HG03025 (cell line): ENCODE measurements around the gene PLGRKT.
"Not testable (repeated sequence)": the region's sequence is repeated elsewhere in the genome, so short reads cannot be mapped to it uniquely, and the experiment has no call there.

Experiments used
- ATAC-seq: cut with Tn5 transposase; IDR thresholded peaks from one replicate; pipeline ENCODE4 v1.9.1; 2021; ENCODE audit warnings: mild to moderate bottlenecking, moderate library complexity; ENCODE audit not compliant: unreplicated experiment, low FRiP score

Gene PLGRKT

GRCh38 chr9:5433841-5434810 lies 3.6 kb downstream of the PLGRKT start:
- not testable (repeated sequence) for ATAC-seq

DNA sequence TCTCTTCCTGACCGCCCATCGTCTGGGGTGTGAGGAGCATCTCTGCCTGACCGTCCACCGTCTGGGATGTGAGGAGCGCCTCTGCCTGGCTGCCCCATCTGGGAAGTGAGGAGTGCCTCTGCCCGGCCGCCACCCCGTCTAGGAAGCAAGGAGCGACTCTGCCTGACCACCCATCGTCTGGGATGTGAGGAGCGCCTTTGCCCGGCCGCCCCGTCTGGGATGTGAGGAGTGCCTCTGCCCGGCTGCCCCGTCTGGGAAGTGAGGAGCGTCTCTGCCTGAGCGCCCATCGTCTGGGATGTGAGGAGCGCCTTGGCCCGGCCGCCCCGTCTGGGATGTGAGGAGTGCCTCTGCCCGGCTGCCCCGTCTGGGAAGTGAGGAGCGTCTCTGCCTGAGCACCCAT lies 4.4 kb downstream of the PLGRKT start:
- not testable (repeated sequence) for ATAC-seq

GRCh38 chr9:5432890-5433289 lies 4.8 kb downstream of the PLGRKT start:
- ATAC-seq, result not testable (repeated sequence)

DNA sequence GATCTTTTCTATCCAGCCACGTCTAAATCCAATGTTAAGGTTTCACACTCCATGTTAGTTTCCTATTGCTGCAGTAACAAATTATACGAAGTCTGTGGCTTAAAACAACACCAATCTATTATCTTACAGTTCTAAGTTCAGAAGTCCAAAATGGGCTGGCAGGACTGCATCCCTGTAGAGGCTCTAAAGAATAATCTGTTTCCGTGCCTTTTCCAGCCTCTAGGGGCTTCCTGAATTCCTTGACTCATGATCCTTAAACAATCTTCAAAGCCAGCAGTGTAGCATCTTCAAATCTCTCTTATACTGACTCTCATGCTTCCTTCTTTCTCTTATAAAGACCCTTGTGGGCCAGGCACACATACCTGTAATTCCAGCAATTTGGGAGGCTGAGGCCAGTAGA lies 6.8 kb downstream of the PLGRKT start:
- no peak for ATAC-seq

- no peak for ATAC-seq
Measured at GRCh38 chr9:5429873-5430564, 7.7 kb downstream of the PLGRKT start.

DNA sequence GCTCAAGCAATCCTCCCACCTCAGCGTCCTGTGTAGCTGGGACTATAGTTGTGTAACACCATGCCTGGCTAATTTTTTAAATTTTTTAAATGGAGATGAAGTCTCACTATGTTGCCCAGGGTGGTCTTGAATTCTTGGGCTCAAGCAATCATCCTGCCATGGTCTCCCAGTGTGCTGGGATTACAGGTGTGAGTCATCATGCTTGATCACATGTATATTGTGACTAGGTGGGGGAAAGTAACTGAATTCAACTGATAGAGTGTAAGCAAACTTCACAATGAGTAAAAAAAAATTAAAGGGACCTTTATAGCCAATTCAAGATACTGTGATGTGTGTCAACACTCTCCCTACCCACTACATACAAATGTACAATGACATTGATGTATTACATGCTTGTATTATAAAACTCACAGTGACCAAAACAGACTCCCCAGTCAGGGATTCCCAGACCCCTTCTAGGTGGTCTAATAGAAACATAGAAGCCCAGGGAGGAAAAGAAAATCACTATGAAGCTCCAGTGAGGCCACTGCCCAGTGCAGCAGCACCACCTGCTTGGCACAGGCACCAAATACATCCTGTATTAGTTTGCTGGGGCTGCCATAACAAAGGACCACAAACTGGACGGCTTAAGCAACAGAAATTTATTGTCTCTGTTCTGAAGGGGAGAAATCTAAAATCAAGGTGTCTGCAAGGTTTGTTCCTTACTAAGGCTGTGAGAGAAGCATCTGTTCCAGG lies 8.8 kb downstream of the PLGRKT start:
- ATAC-seq, result no peak

- no peak for ATAC-seq
Measured at GRCh38 chr9:5428172-5428571, 9.6 kb downstream of the PLGRKT start.

DNA sequence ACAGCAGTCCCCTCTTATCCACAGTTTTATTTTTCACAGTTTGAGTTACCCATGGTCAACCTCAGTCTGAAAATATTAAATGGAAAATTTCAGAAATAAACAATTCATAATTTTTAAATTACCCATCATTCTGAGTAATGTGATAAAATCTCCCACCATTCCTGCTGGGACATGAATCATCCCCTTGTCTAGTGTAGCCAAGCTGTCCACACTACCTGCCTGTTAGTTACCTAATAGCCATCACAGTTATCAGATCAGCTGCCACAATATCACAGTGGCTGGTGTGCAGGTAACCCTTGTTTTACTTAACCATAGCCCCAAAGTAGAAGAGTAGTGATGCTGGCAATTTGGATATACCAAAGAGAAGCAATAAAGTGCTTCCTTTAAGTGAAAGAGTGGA lies 10.7 kb downstream of the PLGRKT start:
- ATAC-seq, result no peak

DNA sequence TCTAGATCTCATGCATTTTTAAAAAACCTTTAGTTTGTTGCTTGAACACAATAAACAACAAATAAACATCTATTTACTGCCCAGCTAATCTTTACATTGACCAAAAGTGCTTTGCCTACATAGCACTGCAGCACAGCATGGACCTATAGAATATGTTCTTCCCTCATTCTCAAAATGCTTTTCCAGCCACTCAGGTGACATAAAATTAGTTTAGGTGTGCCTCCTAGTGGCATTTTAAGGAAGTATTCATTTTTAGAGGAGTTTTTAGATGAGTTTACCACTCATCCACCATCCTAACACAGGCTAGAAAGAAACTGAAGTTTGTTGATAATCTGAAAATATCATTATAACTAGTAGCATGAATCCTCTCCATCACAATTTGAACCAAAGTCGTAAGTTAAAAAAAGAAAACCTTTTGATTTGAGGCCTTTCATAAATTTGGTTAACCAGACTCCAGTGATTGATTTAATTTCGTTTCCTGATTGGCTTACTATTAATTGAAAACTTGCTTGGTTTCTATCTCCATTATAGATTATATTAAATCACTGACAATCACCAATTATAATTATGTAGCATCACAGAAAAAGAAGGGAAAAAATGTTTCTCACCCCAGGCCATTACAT lies 12.6 kb downstream of the PLGRKT start:
- no peak for ATAC-seq

- no peak for ATAC-seq
Measured at GRCh38 chr9:5422276-5422675, 15.4 kb downstream of the PLGRKT start.

DNA sequence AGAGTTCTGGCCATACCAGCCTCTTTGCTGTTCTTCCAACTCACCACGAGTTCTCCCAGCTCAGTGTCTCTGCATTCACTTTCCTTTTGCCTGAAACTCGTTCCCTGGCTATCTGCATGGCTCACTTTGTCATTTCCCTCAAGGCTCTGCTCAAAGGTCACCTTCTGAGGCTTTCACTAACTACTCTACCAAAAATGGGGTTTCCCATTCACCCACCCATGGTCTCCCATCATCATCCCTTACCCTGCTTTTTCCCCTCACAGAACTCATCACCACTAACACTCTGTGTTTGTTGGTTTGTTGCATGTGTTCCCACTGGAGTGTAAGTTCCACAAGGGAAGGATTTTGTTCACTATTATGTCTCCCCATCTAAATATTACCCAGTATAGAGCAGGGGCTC lies 16.6 kb downstream of the PLGRKT start:
- no peak for ATAC-seq

GRCh38 chr9:5419987-5420386 lies 17.7 kb downstream of the PLGRKT start:
- no peak for ATAC-seq

GRCh38 chr9:5418481-5418880 lies 19.2 kb downstream of the PLGRKT start:
- no peak for ATAC-seq

DNA sequence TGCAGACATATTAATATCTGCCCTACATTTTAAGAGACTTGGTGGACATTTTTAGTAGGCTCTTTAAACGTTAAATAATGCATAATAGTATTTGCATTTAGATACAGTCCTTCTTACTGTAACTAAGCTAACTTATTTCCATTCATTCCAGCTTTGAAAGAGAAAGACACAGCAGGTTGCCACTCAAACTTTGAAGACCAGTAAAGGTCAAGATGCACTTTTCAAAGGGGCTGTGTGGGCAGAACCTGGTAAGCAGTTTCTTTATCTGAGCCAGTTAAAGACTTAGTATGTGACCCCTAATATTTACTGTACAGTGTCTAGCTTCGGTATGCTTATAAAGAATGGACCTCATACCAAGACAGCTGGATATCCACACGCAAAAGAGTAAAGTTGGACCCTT lies 20.8 kb downstream of the PLGRKT start:
- no peak for ATAC-seq

GRCh38 chr9:5408596-5408995 lies 29.1 kb downstream of the PLGRKT start:
- no peak for ATAC-seq

DNA sequence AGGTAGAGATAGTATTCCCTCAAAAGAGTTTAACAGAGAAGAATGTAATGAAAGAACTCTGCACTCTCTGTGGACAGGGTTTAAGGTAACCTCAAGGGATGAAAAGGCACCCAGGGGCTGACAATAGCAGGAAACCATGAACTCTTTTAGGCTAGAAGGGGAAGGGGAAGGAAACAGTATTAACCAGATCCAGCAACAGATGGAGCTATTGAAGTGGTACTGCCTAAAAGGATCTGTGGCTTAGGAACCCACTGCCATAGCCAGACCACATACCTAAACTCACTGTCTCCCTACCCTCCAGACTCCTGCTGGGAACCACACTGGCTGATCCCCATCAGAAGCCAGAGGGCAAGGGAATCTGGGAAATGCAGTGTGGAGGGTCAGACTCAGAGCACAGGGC lies 35.5 kb downstream of the PLGRKT start:
- ATAC-seq, result no peak

DNA sequence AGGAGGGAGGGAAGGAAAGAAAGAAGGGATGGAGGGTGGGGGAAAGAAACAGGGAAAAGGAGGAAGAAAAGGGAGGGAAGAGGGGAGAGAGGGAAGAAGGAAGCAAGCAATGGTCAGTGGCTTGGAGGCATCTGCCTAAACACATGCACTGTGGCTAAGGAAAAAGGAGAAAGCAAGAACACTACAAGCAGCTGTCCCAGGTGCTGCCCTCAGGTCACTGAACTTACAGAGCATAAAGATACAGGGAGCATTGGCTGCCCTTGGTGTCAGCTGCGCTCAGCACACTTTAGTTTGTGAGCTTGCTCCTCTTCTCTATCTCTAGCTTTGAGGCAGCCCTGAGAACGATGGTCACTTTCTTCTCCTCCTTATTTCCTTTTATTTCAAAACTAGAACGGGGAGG lies 40.2 kb downstream of the PLGRKT start:
- ATAC-seq, result not testable (repeated sequence)

DNA sequence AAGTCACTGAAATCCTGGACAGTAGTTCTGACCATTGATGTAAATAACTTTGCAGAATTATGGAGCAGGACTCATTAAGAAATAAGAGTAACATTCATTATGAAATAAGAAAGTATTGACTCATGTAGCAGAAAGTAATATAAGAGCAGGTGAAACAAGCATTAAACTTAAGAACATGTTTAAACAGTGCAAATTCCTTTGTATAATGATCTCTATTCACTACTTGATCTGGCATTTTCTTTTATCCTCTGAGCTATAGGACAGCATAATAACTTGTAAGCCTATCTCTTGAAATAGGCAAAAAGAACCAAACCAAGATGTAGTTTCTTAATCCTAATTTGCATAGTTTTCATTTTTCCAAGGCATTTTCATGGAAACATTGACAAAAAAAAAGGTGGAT lies 42.3 kb downstream of the PLGRKT start:
- ATAC-seq, result no peak

DNA sequence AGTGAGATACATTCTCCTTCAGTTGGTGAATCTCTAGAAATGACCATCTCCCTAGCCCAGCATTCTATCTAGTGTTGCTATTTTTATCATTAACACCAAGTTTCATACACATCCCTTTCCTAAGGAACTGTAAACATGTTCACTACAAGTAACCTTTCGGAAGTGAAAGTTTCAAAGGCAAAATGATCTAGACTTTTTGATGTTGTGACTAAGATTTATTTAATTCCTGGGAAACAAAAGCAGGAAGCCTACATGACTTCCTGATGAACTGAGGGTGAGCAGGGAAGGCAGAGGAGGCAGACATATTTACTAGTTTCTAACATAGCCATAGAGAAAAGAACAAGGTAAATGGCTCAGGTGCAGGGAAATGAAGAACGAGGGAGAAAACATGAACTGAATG lies 43.7 kb downstream of the PLGRKT start:
- not testable (repeated sequence) for ATAC-seq

DNA sequence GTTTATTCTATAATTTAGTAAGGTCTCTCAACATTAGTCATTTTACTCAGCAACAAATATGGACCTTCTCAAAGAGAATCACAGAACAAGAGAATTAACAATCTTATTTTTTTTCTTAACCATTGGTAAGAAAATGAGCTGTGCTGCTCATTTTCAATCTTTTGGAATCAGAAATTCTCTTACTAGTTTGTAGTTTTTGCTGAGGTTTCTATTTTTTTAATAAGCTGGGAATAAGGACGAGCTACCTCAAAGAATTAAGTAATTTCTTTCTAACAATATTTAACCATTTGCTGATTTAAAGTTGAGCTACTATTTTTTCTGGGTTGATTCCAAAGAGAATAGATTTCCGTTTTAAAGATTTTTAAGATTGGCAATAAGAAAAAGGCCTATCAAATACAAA lies 44.2 kb downstream of the PLGRKT start:
- ATAC-seq, result no peak

GRCh38 chr9:5392285-5392684 lies 45.4 kb downstream of the PLGRKT start:
- no peak for ATAC-seq
